Measurements from ENCODE around the gene BTG4.
A peak's percentile ranks its signal among the peaks of the same experiment; 100 is the strongest.

Gene BTG4

DNA sequence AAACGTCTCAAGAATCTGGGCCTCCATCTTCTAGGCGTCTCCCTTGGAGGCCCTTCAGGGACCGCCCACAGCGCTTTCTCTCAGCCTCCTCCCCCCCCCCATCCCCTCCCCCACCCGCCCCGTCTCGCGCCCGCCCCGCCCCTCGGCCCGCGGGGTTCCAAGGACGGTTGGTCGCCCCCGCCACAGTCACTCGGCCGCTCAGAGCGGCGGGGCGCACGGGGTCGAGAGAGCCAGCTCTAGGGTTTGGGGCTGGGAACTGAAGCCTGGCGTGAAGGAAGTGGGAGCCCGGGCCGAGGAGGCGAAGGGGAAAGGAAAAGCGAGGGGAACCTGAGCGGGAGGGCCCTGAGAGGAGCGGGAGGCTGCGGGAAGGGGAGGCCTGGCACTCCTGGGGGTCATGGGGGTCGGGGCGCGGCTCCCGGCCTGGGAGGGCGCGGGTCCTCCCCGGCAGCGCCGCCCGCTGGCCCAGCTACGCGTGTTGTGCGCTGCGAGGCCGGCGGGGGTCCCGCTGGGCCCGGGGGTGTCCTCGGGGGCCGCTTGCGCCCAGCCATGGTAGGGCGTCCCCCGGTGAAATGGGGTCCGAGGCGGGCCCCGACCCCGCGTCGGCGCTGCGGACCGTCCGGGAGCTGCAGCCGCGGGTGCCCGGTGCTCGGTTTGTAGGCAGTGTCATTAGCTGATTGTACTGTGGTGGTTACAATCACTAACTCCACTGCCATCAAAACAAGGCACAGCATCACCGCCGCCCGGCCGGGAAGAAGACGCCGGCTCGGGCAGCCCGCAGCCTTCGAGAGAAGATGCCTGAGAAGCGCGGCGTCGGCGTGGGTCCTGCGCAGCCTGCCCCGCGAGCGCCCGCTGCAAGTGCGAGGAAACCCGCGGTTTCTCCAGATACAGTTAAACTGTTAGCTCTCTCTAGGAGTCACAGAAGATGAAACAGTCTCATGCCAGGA, at the start of gene BTG4:
TSS of gene BTG4 (minus strand) at position 91 of the 944 bp plus-strand sequence. CDS start 13,610 bp downstream, outside the sequence.
- peaks cover 38% of the 10 kb centered on the region for H3K27me3 Mint-ChIP-seq

DNA sequence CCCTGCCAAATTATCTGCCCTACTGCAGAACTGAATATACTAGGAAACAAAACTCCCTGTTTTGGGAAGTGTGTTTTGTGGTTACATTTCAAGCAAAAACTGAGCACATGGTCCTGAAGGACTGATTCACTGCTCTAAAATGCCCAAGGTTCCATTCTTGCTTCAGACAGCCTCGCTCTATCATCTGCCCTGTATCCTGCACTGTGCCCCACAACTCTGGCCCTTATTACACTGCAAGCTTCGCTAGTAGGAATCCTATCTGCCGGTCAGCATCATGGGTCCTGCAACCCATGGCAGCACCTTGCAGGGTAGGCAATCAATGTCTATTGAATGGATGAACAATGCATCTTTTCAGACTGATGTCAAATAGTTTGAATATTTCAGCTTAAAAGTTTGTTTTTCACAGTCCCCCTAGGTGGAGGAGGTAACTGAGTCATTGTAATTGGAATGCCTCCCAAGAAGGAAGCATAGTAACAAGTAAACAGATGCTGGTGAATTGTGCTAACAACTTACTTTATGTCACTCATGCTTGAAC, 49.7 kb upstream of the BTG4 start:
- H3K4me1 Mint-ChIP-seq: no peaks in the 10 kb centered on the region
- no peaks in the 10 kb centered on the region for H3K9me3 Mint-ChIP-seq

More for the DNA sequence above, at the start of gene BTG4:
- Mint-ChIP-seq H3K4me3 (peak within 1 kb of the TSS; percentile 62), H3K27ac (no peak within 1 kb of the TSS), H3K36me3 (peaks cover 3% of the 10 kb centered on the region), H3K9me3 (no peaks in the 10 kb centered on the region), H3K4me1 (peaks cover 3% of the 10 kb centered on the region)

DNA sequence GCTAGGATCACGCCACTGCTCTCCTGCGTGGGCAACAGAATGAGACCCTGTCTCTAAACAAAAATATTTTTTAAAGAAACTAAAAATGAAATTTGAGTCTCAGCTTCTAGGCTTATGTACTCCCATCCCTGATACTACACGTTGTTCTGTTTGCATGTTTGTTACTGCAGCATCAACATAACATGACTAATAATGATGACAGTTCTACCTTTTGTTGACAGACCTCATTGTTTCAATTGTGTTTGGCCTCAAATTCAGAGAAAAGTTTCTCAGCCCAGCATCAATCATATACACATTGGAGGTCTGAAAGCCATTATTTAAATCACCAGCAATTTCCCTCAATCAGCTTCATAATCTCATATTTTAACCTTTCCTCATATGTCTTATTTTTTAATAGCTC, 49.1 kb upstream of the BTG4 start:
- H3K27ac Mint-ChIP-seq: no peak overlapping the region
- H3K4me1 Mint-ChIP-seq: no peaks in the 10 kb centered on the region
- H3K4me3 Mint-ChIP-seq: no peak overlapping the region

More for the DNA sequence above, 49.7 kb upstream of the BTG4 start:
- no peaks in the 10 kb centered on the region for H3K27me3 Mint-ChIP-seq
- H3K27ac Mint-ChIP-seq: no peak overlapping the region
- no peaks in the 10 kb centered on the region for H3K36me3 Mint-ChIP-seq
- H3K4me3 Mint-ChIP-seq: no peak overlapping the region

DNA sequence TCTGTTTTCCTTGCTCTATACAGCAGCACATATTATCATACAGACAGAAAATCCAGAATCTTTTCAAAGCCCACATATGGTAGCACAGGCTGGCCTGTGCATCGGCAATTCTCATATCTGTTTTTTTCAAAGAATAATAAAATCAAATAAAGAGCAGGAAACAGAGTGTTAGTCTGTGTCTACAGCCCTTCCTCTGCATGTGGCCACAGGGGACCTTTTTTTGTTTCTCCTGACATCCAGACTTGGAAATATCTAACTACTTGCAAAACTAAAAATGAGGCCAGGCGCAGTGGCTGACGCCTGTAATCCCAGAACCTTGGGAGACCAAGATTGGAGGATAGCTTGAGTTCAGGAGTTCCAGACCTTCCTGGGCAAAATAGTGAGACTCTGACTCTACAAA, 48.6 kb upstream of the BTG4 start:
- Mint-ChIP-seq H3K36me3 (no peaks in the 10 kb centered on the region), H3K9me3 (no peaks in the 10 kb centered on the region), H3K27ac (no peak overlapping the region), H3K4me1 (no peaks in the 10 kb centered on the region), H3K4me3 (no peak overlapping the region), H3K27me3 (no peaks in the 10 kb centered on the region)

More for the DNA sequence above, 49.1 kb upstream of the BTG4 start:
- H3K9me3 Mint-ChIP-seq: no peaks in the 10 kb centered on the region
- H3K27me3 Mint-ChIP-seq: no peaks in the 10 kb centered on the region
- H3K36me3 Mint-ChIP-seq: no peaks in the 10 kb centered on the region

DNA sequence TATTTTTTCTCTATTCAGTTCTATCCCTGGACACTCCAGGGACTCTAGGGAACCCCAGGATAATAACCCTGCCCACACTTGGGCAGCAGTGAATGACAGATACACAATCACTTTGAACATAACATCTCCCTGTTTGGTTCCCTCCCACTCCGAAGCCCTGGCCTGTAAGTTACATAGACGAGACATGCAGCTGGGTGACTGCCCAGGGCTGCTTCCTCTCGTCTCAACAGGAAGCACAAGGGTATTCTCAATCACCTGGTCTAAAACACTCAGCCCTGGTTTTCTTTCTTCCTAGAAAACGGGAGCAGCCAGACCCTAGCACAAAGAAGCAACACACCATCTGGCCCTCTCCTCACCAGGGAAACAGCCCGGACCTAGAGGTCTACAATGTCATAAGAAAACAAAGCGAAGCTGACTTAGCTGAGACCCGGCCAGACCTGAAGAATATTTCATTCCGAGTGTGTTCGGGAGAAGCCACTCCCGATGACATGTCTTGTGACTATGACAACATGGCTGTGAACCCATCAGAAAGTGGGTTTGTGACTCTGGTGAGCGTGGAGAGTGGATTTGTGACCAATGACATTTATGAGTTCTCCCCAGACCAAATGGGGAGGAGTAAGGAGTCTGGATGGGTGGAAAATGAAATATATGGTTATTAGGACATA, 47.7 kb upstream of the BTG4 start:
- no peaks in the 10 kb centered on the region for H3K36me3 Mint-ChIP-seq
- H3K9me3 Mint-ChIP-seq: no peaks in the 10 kb centered on the region
- H3K4me3 Mint-ChIP-seq: no peak overlapping the region
- H3K27me3 Mint-ChIP-seq: no peaks in the 10 kb centered on the region
- no peaks in the 10 kb centered on the region for H3K4me1 Mint-ChIP-seq
- H3K27ac Mint-ChIP-seq: no peak overlapping the region

DNA sequence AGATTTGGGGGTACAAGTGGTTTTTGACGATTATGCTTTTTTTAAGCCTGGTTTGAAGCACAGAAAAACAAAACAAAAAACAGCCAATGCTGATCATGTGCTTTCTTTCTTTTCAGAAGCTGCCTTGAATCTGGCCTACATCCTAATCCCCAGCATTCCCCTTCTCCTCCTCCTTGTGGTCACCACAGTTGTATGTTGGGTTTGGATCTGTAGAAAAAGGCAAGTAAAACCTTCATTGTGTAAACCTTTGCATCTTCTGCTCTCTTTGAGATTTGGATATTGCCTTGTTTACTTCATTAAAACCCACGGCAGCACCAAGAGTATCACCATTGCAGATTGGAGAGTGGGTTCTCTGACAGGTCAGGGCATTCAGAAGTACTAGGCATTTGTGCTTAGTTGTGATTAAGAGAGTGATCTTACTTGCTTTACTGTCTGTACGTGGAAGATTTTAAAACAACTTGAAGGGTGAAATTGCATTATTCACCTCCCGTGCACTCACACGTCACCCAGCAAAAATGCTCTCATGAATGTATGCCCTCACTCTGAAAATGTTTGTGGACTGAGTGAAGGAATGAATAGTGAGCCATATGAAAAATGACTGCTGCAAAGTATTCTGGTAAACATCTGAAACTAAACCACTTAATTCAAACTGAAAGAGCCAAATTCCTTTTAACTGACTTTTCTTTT, 45.4 kb upstream of the BTG4 start:
- Mint-ChIP-seq H3K27me3 (peaks cover 4% of the 10 kb centered on the region), H3K27ac (no peak overlapping the region), H3K36me3 (no peaks in the 10 kb centered on the region), H3K9me3 (no peaks in the 10 kb centered on the region), H3K4me3 (no peak overlapping the region), H3K4me1 (no peaks in the 10 kb centered on the region)

DNA sequence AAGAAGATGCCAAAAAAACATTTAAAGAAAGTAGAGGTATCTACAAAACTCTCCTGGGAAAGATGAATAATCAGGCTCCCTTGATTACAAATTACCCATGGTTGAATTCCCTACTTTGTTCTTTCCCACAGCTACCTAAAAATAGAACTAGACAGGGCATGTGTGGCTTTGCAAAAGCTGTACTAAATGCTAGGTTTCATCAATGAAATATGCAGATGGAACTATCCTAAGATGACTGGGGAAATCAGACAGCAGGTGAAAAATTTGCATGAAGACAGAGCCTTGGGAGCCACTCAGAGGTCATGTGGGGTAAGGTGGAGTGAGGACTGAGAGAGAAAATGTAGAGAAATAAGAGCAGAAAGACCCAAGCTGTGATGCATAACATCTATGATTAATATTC, 43.1 kb upstream of the BTG4 start:
- H3K27ac Mint-ChIP-seq: no peak overlapping the region
- H3K27me3 Mint-ChIP-seq: peaks cover 4% of the 10 kb centered on the region
- H3K4me3 Mint-ChIP-seq: no peak overlapping the region
- no peaks in the 10 kb centered on the region for H3K9me3 Mint-ChIP-seq
- no peaks in the 10 kb centered on the region for H3K4me1 Mint-ChIP-seq
- H3K36me3 Mint-ChIP-seq: no peaks in the 10 kb centered on the region

DNA sequence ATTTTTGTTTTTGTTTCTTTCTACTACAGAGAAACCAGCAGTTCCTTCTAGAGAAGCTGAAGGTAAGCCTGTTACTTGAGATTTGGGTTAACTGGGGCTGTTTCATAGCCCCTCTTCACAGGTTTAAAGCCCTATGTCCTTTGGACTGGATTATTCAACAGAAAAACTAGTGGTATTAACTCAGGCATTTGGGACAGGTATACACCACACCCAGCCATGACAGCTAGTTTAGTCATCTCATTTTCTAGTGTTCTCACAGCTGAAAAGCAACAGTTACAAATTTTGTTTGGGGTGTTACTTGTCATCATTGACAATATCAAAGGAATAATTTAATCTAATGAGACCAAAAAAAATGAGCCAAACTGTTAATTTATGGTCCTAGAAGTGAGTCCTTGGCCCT, 42.3 kb upstream of the BTG4 start:
- H3K27me3 Mint-ChIP-seq: peaks cover 4% of the 10 kb centered on the region
- H3K27ac Mint-ChIP-seq: no peak overlapping the region
- no peaks in the 10 kb centered on the region for H3K9me3 Mint-ChIP-seq
- no peaks in the 10 kb centered on the region for H3K36me3 Mint-ChIP-seq
- H3K4me1 Mint-ChIP-seq: no peaks in the 10 kb centered on the region
- H3K4me3 Mint-ChIP-seq: no peak overlapping the region

DNA sequence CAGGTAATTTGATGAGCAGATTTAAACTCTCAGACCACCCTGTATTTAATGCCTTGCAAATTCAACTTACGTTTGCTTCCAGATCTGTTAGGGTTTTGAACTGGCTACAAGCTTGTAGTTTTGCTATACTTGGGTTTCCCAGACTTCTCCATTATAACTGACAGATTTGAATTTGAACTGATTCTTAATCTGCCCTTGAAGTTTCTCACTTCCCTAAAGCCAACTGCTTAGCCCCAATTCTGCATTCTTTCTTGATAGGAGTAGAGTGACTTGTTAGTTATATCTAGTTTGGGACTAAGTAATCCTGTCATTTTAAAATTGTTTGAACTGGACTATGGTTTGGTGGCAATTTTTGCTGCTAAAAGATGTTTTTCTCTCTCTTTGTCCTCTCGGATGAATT, 38.1 kb upstream of the BTG4 start:
- no peaks in the 10 kb centered on the region for H3K9me3 Mint-ChIP-seq

DNA sequence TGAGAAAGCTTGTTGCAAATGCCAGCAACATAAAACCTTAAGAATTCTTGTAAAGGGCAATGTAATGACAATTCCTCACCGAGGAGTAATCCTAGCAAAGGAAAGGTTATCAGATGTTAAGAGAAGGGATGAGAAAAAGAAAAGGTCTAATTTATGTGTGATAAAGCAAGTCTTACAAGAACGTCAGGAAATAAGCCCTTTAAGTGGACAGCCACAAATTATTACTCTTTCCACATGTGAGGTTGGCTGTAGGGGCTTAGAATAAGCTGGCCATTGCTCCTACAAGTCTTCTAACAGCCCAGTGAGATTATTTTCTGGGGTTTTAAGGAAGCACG, 37.6 kb upstream of the BTG4 start:
- H3K27me3 Mint-ChIP-seq: peaks cover 8% of the 10 kb centered on the region
- no peak overlapping the region for H3K4me3 Mint-ChIP-seq
- H3K27ac Mint-ChIP-seq: no peak overlapping the region
- H3K4me1 Mint-ChIP-seq: no peaks in the 10 kb centered on the region
- no peaks in the 10 kb centered on the region for H3K9me3 Mint-ChIP-seq
- no peaks in the 10 kb centered on the region for H3K36me3 Mint-ChIP-seq

More for the DNA sequence above, 38.1 kb upstream of the BTG4 start:
- no peaks in the 10 kb centered on the region for H3K36me3 Mint-ChIP-seq
- peaks cover 6% of the 10 kb centered on the region for H3K27me3 Mint-ChIP-seq
- H3K4me1 Mint-ChIP-seq: no peaks in the 10 kb centered on the region
- H3K4me3 Mint-ChIP-seq: no peak overlapping the region
- H3K27ac Mint-ChIP-seq: no peak overlapping the region

DNA sequence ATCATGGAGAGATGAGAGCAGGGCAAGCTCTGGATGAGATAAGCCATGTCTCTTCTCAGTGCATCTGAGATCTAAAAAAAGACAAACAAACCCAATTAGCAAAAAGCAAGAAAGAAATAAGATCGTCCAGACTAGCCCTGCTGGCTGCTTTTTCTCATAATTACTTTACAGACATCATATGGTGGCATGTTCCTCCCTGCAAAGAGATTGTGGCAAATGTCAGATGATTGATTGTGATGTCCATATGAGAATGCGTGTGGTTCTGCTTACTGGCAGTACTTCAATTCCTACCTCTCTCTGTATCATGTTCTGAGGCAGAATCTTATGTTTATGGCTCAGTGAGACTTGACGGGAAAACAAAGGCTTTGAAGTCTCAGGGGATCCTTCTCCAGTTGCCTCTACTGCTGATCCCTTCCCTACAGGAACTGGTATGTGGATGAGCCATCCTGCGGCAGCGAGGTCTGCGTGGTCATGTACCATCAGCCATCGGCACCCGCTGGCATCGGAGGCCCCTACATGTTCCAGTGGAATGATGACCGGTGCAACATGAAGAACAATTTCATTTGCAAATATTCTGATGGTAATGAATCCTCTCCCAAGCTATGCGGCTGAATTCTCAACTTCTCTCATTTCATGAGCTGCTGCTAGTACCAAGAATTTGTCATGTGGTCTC, 37.1 kb upstream of the BTG4 start:
- Mint-ChIP-seq H3K4me1 (no peaks in the 10 kb centered on the region), H3K4me3 (no peak overlapping the region), H3K9me3 (no peaks in the 10 kb centered on the region), H3K27me3 (peaks cover 11% of the 10 kb centered on the region), H3K36me3 (no peaks in the 10 kb centered on the region), H3K27ac (no peak overlapping the region)

DNA sequence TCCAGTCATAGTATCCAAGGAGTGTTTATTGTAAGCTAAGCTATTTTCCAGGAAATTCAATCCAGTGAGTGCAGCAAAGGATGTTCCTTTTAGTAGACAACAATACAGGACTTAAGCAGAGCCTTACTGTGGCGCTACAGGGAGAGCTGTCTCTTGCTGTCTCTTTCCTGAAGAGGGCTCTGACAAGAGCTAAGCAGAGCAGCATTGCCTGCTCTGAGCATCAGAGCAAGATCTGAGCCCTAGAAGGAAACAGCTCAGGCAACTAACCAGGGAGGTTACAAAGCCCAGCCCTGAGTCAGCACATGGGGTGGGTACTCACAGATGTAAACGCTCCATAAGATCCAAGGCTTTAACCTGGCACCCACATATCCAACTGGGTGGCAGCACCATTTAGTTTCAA, 36.3 kb upstream of the BTG4 start:
- Mint-ChIP-seq H3K27me3 (peaks cover 15% of the 10 kb centered on the region), H3K27ac (no peak overlapping the region), H3K36me3 (no peaks in the 10 kb centered on the region), H3K4me3 (no peak overlapping the region), H3K9me3 (no peaks in the 10 kb centered on the region), H3K4me1 (no peaks in the 10 kb centered on the region)

DNA sequence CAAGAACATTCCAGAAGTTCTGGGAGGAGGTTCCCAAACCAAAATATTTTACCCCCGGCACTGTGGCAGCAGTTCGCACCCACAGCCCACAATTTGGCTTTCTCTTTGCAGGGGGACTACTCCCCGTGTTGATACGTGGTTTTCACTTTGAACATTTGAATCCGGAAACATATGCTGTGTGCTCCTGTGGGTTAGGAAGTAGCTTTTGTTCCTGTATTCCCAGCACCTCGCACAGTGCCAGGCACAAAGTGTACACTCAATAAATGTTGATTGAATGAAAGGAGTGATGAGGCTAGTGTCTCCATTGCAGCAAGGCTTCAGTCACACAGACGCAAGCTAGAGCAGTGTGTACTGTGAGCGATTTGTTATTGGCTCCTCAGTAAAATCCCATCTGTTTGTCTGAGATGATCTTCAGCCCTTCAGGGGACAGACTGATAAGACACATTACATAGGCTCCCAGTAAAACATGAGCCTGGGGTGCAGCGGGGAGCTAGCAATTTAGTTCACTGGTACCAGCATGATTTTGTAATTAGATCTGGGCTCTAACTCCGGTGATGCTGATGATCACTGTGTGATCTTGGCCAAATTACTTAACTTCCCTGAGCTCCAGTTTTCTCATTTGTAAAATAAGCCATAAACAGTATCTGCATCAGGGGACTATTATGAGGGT, 30.6 kb upstream of the BTG4 start:
- peak overlapping the region; percentile 17 for H3K27ac Mint-ChIP-seq
- H3K9me3 Mint-ChIP-seq: no peaks in the 10 kb centered on the region
- peak overlapping the region; percentile 20 for H3K4me3 Mint-ChIP-seq
- no peaks in the 10 kb centered on the region for H3K36me3 Mint-ChIP-seq
- H3K4me1 Mint-ChIP-seq: peaks cover 27% of the 10 kb centered on the region
- peaks cover 47% of the 10 kb centered on the region for H3K27me3 Mint-ChIP-seq

DNA sequence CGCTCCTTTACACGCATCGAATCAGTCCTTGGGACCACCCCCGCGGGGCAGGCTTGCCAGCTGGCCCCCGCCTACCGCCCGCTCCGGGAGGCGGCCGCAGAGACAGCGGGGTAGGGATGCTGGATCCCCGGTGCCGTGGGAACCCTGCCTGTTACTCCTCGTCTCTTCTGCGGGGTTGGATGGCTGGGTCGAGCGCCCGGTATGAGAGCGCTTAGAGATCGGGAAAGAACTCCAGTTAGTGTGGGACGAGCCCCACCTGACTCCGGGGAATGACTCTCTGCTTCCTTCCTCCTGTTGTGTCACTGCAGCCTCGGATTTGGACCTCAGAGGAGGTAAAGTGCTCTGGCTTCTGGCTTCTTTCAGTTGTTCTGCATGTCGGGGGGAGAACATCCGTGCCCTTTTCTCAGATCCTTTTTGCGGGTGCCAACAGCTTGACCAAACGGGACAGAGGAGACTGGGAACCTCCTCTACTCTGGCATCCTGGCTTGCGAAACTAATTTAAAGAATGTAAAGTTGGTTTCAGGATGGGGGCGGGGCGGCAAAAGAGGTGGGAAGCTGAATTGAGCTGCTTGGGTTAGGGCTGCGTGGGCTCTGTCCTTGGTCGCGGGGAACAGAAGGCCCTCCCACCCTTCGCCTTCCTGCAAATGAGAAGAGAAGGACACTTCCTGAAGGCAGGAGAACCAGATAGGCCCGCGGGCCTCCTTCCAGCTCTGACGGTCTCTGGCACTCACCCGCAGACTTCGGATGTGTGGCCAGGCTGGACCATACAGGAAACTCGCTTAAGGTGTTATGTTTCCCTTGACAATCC, 29.3 kb upstream of the BTG4 start:
- Mint-ChIP-seq H3K36me3 (no peaks in the 10 kb centered on the region), H3K27me3 (peaks cover 58% of the 10 kb centered on the region), H3K4me3 (peak overlapping the region; percentile 74), H3K27ac (no peak overlapping the region), H3K4me1 (peaks cover 27% of the 10 kb centered on the region), H3K9me3 (no peaks in the 10 kb centered on the region)
